HG03342 (cell line): ENCODE measurements around the gene ZP2.
"Not testable (repeated sequence)": the region's sequence is repeated elsewhere in the genome, so short reads cannot be mapped to it uniquely, and the experiment has no call there.

Source experiments
- ATAC-seq: cut with Tn5 transposase; IDR thresholded peaks from one replicate; pipeline ENCODE4 v1.9.1; 2021; ENCODE audit warnings: mild to moderate bottlenecking, moderate library complexity; ENCODE audit not compliant: unreplicated experiment

Gene ZP2

GRCh38 chr16:21217121-21217520, 5.7 kb upstream of the ZP2 start:
- no peak for ATAC-seq

- ATAC-seq: no peak
These were observed 2.7 kb upstream of the ZP2 start for GRCh38 chr16:21214086-21214485.

GRCh38 chr16:21208446-21209230, 2.7 kb downstream of the ZP2 start:
- no peak for ATAC-seq

- ATAC-seq: no peak
These were observed 4.8 kb downstream of the ZP2 start for GRCh38 chr16:21206550-21206949.

GRCh38 chr16:21205303-21205702, 6.1 kb downstream of the ZP2 start:
- ATAC-seq: no peak

GRCh38 chr16:21203155-21203797, 8.1 kb downstream of the ZP2 start:
- ATAC-seq: no peak

- no peak for ATAC-seq
These were observed 11.7 kb downstream of the ZP2 start for GRCh38 chr16:21199607-21200218.

GRCh38 chr16:21197621-21198020, 13.8 kb downstream of the ZP2 start:
- no peak for ATAC-seq

GRCh38 chr16:21197112-21197511, 14.3 kb downstream of the ZP2 start:
- ATAC-seq: no peak

GRCh38 chr16:21195330-21195729, 16.0 kb downstream of the ZP2 start:
- not testable (repeated sequence) for ATAC-seq

GRCh38 chr16:21194771-21195301, 16.5 kb downstream of the ZP2 start:
- no peak for ATAC-seq

- ATAC-seq: no peak
These were observed 18.4 kb downstream of the ZP2 start for GRCh38 chr16:21192991-21193390.

- ATAC-seq: no peak
These were observed 20.8 kb downstream of the ZP2 start for GRCh38 chr16:21190599-21190998.

GRCh38 chr16:21190013-21190412, 21.4 kb downstream of the ZP2 start:
- no peak for ATAC-seq

- ATAC-seq: no peak
These were observed 22.1 kb downstream of the ZP2 start for GRCh38 chr16:21189311-21189710.

- no peak for ATAC-seq
These were observed 25.1 kb downstream of the ZP2 start for GRCh38 chr16:21186326-21186691.

GRCh38 chr16:21185659-21186325, 25.6 kb downstream of the ZP2 start:
- no peak for ATAC-seq

- ATAC-seq: no peak
These were observed 26.5 kb downstream of the ZP2 start for GRCh38 chr16:21184834-21185233.

GRCh38 chr16:21183995-21184394, 27.4 kb downstream of the ZP2 start:
- ATAC-seq: no peak

GRCh38 chr16:21179983-21180365, 31.4 kb downstream of the ZP2 start:
- no peak for ATAC-seq
